Osteoblast (primary cell): ENCODE data around the gene PTGER4. TPM values are rescaled to one million over a fixed set of nuclear protein-coding genes. Genes with fewer than 3 reads are reported as not detected.
A peak's percentile ranks its signal among the peaks of the same experiment; 100 is the strongest.

ENCODE experiments used
- DNase-seq: peaks from one replicate; pipeline ENCODE4 v3.0.0; 2011; ENCODE audit warnings: low spot score, mixed read lengths; ENCODE audit not compliant: insufficient read length; ENCODE audit errors: missing footprints
- H2AFZ ChIP-seq: 2 replicates; pipeline ENCODE4 v1.6.0; 2011; ENCODE audit warnings: mild to moderate bottlenecking, low read length
- H3K27ac ChIP-seq: 2 replicates; pipeline ENCODE4 v1.5.1; 2011; ENCODE audit warnings: mild to moderate bottlenecking, low read depth, low read length, moderate library complexity
- H3K27me3 ChIP-seq: 2 replicates; pipeline ENCODE4 v1.6.0; 2012; ENCODE audit warnings: mild to moderate bottlenecking, control low read depth, inconsistent platforms, low read length, moderate library complexity; ENCODE audit not compliant: insufficient read depth
- H3K36me3 ChIP-seq: 2 replicates; pipeline ENCODE4 v1.5.1; 2011; ENCODE audit warnings: mild to moderate bottlenecking, low read length, control low read depth, moderate library complexity; ENCODE audit not compliant: insufficient read depth
- H3K4me1 ChIP-seq: 2 replicates; pipeline ENCODE4 v1.5.1; 2011; ENCODE audit warnings: mild to moderate bottlenecking, low read length, control low read depth, moderate library complexity; ENCODE audit not compliant: insufficient read depth
- H3K4me2 ChIP-seq: 2 replicates; pipeline ENCODE4 v1.6.0; 2011; ENCODE audit warnings: mild to moderate bottlenecking, low read length; ENCODE audit not compliant: insufficient read depth
- H3K4me3 ChIP-seq: fragments of 200-600 bp; sonication (generic); 3 replicates; pipeline ENCODE4 v1.5.1; 2012; ENCODE audit warnings: mild to moderate bottlenecking, low read length, inconsistent platforms; ENCODE audit not compliant: insufficient read depth
- H3K79me2 ChIP-seq: 2 replicates; pipeline ENCODE4 v1.6.0; 2012; ENCODE audit warnings: mild to moderate bottlenecking, low read length, control low read depth, inconsistent platforms; ENCODE audit not compliant: insufficient read depth
- H3K9me3 ChIP-seq: 2 replicates; pipeline ENCODE4 v1.5.1; 2011; ENCODE audit warnings: low read depth, low read length, control low read depth
- H4K20me1 ChIP-seq: 2 replicates; pipeline ENCODE4 v1.6.0; 2012; ENCODE audit warnings: mild to moderate bottlenecking, low read length, control low read depth; ENCODE audit not compliant: insufficient read depth
- total RNA-seq: library from RNA; depleted of rRNA; stranded (reverse); fragments of >200 nt; gene quantifications from 2 replicates; pipeline ENCODE4 v1.2.3, GENCODE V29; 2012
- TF ChIP-seq, protein P1 (sequence below): IDR thresholded peaks from 2 replicates; pipeline ENCODE4 v1.5.1; 2011; ENCODE audit warnings: mild to moderate bottlenecking, low read depth, low read length, moderate library complexity; ENCODE audit errors: extremely low read depth

Gene PTGER4
- total RNA-seq, 1 donor, result 15.2 TPM

- Histone ChIP-seq H4K20me1 (no peaks in the 10 kb centered on the region), H3K4me3 (no peak overlapping the region), H3K9me3 (no peaks in the 10 kb centered on the region), H2AFZ (no peak overlapping the region), H3K27me3 (no peaks in the 10 kb centered on the region), H3K79me2 (no peaks in the 10 kb centered on the region), H3K36me3 (no peaks in the 10 kb centered on the region), H3K4me2 (no peak overlapping the region), H3K27ac (no peak overlapping the region), H3K4me1 (no peaks in the 10 kb centered on the region)
- TF ChIP-seq, protein P1, sequence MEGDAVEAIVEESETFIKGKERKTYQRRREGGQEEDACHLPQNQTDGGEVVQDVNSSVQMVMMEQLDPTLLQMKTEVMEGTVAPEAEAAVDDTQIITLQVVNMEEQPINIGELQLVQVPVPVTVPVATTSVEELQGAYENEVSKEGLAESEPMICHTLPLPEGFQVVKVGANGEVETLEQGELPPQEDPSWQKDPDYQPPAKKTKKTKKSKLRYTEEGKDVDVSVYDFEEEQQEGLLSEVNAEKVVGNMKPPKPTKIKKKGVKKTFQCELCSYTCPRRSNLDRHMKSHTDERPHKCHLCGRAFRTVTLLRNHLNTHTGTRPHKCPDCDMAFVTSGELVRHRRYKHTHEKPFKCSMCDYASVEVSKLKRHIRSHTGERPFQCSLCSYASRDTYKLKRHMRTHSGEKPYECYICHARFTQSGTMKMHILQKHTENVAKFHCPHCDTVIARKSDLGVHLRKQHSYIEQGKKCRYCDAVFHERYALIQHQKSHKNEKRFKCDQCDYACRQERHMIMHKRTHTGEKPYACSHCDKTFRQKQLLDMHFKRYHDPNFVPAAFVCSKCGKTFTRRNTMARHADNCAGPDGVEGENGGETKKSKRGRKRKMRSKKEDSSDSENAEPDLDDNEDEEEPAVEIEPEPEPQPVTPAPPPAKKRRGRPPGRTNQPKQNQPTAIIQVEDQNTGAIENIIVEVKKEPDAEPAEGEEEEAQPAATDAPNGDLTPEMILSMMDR, result no peak
- DNase-seq, result no peak
Observed at GRCh38 chr5:40660751-40661150, 19.0 kb upstream of the PTGER4 start.

- H3K4me2 ChIP-seq, result no peak overlapping the region
- H3K4me3 ChIP-seq, result no peak overlapping the region
- no peak overlapping the region for H3K27ac ChIP-seq
- H3K36me3 ChIP-seq, result no peaks in the 10 kb centered on the region
- H3K27me3 ChIP-seq, result no peaks in the 10 kb centered on the region
- no peak for DNase-seq
- H3K79me2 ChIP-seq, result no peaks in the 10 kb centered on the region
- H3K4me1 ChIP-seq, result no peaks in the 10 kb centered on the region
- no peaks in the 10 kb centered on the region for H3K9me3 ChIP-seq
- H4K20me1 ChIP-seq, result no peaks in the 10 kb centered on the region
- TF ChIP-seq, protein P1, result no peak
- H2AFZ ChIP-seq, result no peak overlapping the region
Observed at GRCh38 chr5:40665635-40666298, 13.9 kb upstream of the PTGER4 start.

DNA sequence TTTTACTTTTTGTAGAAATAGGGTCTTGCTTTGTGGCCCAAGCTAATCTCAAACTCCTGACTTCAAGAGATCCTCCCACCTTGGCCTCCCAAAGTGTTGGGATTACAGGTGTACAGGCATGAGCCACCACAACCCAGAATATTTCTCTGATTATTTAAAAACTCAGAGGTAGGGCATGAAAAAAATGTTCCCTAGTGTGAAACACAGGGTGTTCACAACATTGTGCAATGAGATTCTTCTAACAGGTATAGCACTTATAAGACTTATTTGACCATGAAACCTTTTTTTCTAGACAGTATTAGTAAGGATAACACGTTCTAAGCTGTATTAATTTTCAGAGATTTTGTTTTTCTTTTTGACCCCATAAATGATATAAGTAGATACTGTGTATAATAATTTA, 13.1 kb upstream of the PTGER4 start:
- Histone ChIP-seq H3K4me2 (no peak overlapping the region), H3K4me3 (no peak overlapping the region), H2AFZ (no peak overlapping the region), H3K4me1 (no peaks in the 10 kb centered on the region), H3K79me2 (no peaks in the 10 kb centered on the region), H3K9me3 (no peaks in the 10 kb centered on the region), H3K36me3 (no peaks in the 10 kb centered on the region), H3K27ac (no peak overlapping the region), H3K27me3 (no peaks in the 10 kb centered on the region), H4K20me1 (no peaks in the 10 kb centered on the region)
- no peak for DNase-seq
- TF ChIP-seq, protein P1, result no peak

DNA sequence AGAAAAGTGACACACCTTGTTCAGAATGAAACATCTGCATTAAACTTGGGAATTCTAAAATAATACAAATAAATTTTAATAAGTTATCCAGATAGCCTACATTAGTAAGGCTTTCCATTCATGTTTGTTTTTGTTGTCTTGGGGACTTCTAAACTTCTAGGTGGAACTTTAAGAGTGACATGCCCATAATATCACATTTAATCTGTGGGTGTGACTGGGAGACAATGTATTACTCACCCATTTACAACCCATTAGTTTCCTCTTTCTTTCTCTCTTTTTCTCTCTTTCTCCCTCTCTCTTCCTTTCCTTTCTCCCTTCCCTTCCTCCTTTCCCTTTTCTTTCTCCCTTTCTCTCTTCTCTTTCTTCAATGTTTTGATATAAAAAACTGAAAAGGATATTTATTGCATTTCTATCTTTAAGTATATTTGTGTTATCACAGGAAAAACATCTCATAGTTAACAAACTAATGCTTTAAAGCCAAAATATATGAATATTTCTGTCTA, 12.5 kb upstream of the PTGER4 start:
- Histone ChIP-seq H3K79me2 (no peaks in the 10 kb centered on the region), H3K36me3 (no peaks in the 10 kb centered on the region), H4K20me1 (no peaks in the 10 kb centered on the region), H3K4me3 (no peak overlapping the region), H2AFZ (no peak overlapping the region), H3K27ac (no peak overlapping the region), H3K4me1 (no peaks in the 10 kb centered on the region), H3K4me2 (no peak overlapping the region), H3K27me3 (no peaks in the 10 kb centered on the region), H3K9me3 (no peaks in the 10 kb centered on the region)
- DNase-seq, result peak; percentile 53
- TF ChIP-seq, protein P1, result no peak
